Erythroblast (primary cell): ENCODE data around the gene SCAANT1.
A peak's percentile ranks its signal among the peaks of the same experiment; 100 is the strongest.

ENCODE experiments used
- DNase-seq, 2 experiments: peaks; one replicate each; lab custom pipeline; 2025; lab: John Stamatoyannopoulos, UW
- GATA1 ChIP-seq: IDR thresholded peaks from 2 replicates; pipeline ENCODE4 v1.6.1; 2011; ENCODE audit warnings: low read depth, mild to moderate bottlenecking, control low read depth, low read length, moderate library complexity
- POLR2A ChIP-seq: IDR thresholded peaks from 2 replicates; pipeline ENCODE4 v1.6.1; 2011; ENCODE audit warnings: mild to moderate bottlenecking, low read length

SCAANT1 gene

GRCh38 chr3:63921741-63922482 lies 9.7 kb upstream of the SCAANT1 start:
- no peak for DNase-seq
- TF ChIP-seq GATA1 = no peak

DNA sequence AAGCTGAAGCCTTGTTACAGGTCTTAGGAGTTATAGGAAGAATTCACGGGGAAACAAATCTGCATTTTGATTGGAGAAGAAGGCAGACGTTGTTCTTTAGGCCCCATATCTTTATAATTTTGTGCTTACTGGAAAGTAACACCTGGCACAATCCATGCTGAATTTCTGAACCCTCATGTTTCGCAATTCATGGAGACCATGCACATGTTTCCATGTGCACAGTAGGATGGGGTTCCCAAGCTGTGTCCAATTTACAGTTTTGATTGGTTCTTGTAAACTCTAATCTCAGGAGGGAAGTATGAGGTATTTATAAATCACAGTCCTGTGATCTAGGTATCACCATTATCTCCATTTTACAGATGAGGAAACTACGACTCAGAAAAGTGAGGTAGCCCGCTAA lies 7.8 kb upstream of the SCAANT1 start:
- TF ChIP-seq POLR2A (no peak), GATA1 (no peak)

DNA sequence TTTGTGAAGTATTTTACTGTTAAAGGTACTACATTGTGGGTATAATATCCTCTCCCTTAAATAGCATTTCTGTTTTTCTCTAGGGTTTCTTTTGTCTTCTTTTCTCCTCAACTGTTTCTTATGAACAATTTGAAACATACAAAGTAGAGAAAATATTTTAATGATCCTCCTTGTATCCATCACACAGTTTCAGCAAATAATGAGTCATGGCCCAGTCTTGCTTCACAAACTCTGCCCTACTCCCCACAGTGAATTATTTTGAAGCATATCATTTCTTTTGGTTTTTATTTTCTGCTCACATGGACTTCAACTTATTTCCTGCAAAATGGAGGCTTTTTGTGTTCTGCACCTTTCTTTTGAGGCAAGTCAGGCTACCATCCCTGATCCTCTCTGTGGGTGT lies 6.1 kb upstream of the SCAANT1 start:
- DNase-seq = no peak
- TF ChIP-seq GATA1 (no peak), POLR2A (no peak)

More for the DNA sequence above, 7.8 kb upstream of the SCAANT1 start:
- no peak for DNase-seq

DNA sequence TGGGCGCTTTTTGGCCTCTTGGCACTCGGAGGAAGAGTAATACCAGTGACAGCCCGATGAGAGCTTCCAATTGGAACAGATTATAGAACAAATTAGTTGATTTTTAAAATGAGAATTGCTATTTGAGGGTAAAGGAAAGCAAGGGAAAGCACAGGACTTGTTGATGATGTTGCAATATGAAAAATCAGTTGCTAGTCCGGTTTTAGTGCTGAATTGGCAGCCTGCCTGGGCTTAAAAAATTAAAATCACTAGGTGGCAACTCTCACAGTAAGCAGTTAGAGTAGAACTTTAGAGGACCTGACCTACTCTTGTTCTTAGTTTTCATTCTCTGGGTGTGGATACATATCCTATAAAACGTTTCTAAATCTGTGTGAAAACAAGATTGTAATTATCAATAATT lies 2.1 kb upstream of the SCAANT1 start:
- DNase-seq = peak; percentile 20 to 54

GRCh38 chr3:63912768-63913588 lies 795 bp upstream of the SCAANT1 start:
- TF ChIP-seq GATA1 = no peak
- no peak for TF ChIP-seq POLR2A
- DNase-seq = peak; percentile 72 to 79

More for the DNA sequence above, 2.1 kb upstream of the SCAANT1 start:
- TF ChIP-seq POLR2A (no peak), GATA1 (no peak)

DNA sequence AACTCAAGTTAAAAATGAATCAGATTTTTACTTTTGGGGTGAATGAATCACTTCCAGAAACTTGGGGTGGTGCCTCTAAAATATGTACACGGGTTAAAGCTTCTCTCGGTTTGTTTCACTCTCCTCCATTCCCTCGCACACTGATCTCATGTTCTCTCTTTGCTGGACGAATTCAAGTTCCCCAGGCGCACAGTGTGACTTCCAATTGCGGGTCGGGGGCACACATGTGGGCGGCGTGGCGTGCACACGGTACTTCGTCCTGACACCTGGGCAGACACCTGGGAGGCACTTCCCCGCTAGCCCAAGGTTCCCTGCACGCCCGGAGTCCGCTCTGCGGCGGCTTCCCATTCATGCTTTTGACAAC lies 692 bp downstream of the SCAANT1 start:
- no peak for TF ChIP-seq POLR2A
- no peak for DNase-seq

DNA sequence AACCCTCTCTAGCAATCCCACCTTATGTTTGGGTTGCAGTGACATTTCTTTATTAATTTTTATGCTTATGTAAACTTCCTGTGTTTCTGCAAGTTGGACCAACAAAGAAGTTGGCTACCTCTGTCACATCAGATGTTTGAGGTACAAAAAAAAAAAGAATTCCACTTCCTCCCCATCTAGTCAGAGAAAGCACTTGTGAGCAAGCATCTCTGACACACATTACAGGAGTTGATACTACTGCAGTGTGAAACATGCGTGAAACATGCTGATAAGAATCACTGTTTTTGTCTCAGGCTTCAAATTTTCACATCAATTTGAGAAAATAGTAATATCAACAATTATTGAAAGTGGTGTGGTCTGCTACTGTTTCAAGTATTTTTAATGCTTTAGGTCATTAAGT lies 1.3 kb downstream of the SCAANT1 start:
- TF ChIP-seq POLR2A (no peak), GATA1 (no peak)
- peak; percentile 13 to 24 for DNase-seq

GRCh38 chr3:63910001-63910400 lies 2.2 kb downstream of the SCAANT1 start:
- TF ChIP-seq GATA1 = no peak
- no peak for TF ChIP-seq POLR2A
- DNase-seq = no peak

GRCh38 chr3:63909431-63909830 lies 2.8 kb downstream of the SCAANT1 start:
- TF ChIP-seq POLR2A = no peak
- DNase-seq = no peak

GRCh38 chr3:63908776-63909175 lies 3.4 kb downstream of the SCAANT1 start:
- TF ChIP-seq GATA1 = no peak
- no peak for TF ChIP-seq POLR2A
- DNase-seq = no peak

DNA sequence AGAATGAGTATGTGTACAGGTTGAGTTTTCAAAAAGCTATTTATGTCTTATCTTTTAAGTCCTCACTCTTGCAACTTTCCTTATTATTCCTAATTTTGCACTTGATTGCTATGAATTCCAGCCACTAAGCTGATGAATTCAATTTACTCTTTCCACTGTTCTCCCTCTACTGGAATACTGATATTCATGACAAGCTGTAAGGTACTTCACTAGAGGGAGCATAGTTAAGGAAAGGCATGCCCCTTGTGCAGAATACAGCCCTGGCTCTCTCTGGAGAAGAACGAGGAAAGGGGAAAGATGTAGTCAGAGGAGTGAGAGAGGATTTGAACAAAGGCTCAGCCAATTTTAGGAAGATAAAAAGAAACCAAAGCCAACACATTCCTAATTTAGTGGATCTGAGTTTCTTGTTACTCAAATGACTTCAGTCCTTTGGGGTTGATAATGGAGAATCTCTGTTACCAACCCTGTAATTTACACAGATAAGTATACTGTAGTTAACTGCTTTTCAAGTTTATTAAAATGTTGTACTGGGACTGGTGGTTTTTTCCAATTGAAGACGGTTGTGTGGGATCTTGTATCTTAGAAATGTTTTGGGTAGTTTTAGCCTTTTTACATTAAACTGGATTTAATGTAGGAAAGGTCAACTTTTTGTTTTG lies 4.0 kb downstream of the SCAANT1 start:
- peak in 1 of 2 experiments; percentile 4 for DNase-seq
- TF ChIP-seq POLR2A (no peak), GATA1 (no peak)

- TF ChIP-seq GATA1 (no peak), POLR2A (no peak)
- no peak for DNase-seq
Observed at GRCh38 chr3:63905731-63906620, 6.2 kb downstream of the SCAANT1 start.

DNA sequence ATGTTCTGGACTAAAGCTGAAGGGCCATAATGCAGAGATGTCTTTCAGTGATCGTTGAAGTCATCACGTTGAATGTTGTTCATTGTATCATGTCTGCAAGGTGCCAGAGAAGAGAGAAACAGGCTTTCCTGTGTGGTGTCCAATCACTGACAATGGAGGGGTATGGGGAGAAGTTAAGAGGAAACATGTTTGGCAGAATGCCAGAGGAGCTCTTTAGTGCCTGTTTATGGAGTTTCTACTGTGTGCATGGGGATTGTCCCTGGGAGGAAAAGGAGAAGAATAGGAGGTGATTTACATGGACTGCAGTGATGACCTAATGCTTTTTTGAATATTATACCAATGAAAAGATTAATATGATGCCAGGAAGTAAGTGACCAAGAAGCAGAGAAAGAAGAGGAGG lies 11.7 kb downstream of the SCAANT1 start:
- TF ChIP-seq POLR2A (no peak), GATA1 (no peak)

More for the DNA sequence above, 11.7 kb downstream of the SCAANT1 start:
- peak in 1 of 2 experiments; percentile 7 for DNase-seq
